CD8-positive, alpha-beta memory T cell (primary cell): ENCODE data around the gene PLA2G2F. TPM values are rescaled to one million over a fixed set of nuclear protein-coding genes. Genes with fewer than 3 reads are reported as not detected.
A peak's percentile ranks its signal among the peaks of the same experiment; 100 is the strongest.

Source experiments
- CTCF ChIA-PET: fragments of 350-600 bp; sonication (Branson Sonifier 250); formaldehyde crosslinking; loops from one replicate; lab custom pipeline; 2021; ENCODE audit warnings: antibody characterized with exemption; lab: Charles Lee
- POLR2A ChIA-PET: fragments of 350-600 bp; sonication (Branson Sonifier 250); formaldehyde crosslinking; loops from one replicate; lab custom pipeline; 2021; ENCODE audit warnings: antibody characterized with exemption; lab: Charles Lee
- DNase-seq, 5 donors: peaks; one replicate each; pipeline versions ENCODE4 v3.0.0 to v3.0.0-alpha.2; 2020 to 2022; ENCODE audit warnings: mixed read lengths in 1 of 5
- H3K27ac ChIP-seq: one replicate; pipeline ENCODE4 v1.7.0; 2013; ENCODE audit warnings: low read depth, mild to moderate bottlenecking, low read length, moderate library complexity
- H3K27me3 ChIP-seq: 2 replicates; pipeline ENCODE4 v1.7.0; 2013; ENCODE audit warnings: low read length, mild to moderate bottlenecking; ENCODE audit not compliant: insufficient read depth, poor library complexity, severe bottlenecking
- H3K36me3 ChIP-seq: 2 replicates; pipeline ENCODE4 v1.7.0; 2013; ENCODE audit warnings: mild to moderate bottlenecking, low read length, moderate library complexity; ENCODE audit not compliant: insufficient read depth
- H3K4me1 ChIP-seq: 2 replicates; pipeline ENCODE4 v1.7.0; 2013; ENCODE audit warnings: mild to moderate bottlenecking, low read length, moderate library complexity; ENCODE audit not compliant: insufficient read depth
- H3K4me3 ChIP-seq: 2 replicates; pipeline ENCODE4 v1.7.0; 2013; ENCODE audit warnings: mild to moderate bottlenecking, low read length
- H3K9me3 ChIP-seq: 2 replicates; pipeline ENCODE4 v1.7.0; 2013; ENCODE audit warnings: mild to moderate bottlenecking, low read length
- H3K27ac Mint-ChIP-seq, 8 donors: one replicate each; pipeline ENCODE4 v1.8.0; 2020 to 2021; ENCODE audit warnings: mixed read lengths in 8 of 8, mild to moderate bottlenecking in 6 of 8, inconsistent platforms in 3 of 8, moderate library complexity in 3 of 8
- H3K27me3 Mint-ChIP-seq, 2 donors: one replicate each; pipeline ENCODE4 v1.8.0; 2020 to 2021; ENCODE audit warnings: mixed read lengths in 2 of 2, mild to moderate bottlenecking in 1 of 2, moderate library complexity in 1 of 2
- H3K36me3 Mint-ChIP-seq, 3 donors: one replicate each; pipeline ENCODE4 v1.8.0; 2020 to 2021; ENCODE audit warnings: mixed read lengths in 3 of 3, inconsistent platforms in 1 of 3, mild to moderate bottlenecking in 1 of 3
- H3K4me1 Mint-ChIP-seq, 3 donors: one replicate each; pipeline ENCODE4 v1.8.0; 2020 to 2021; ENCODE audit warnings: mixed read lengths in 3 of 3, inconsistent platforms in 1 of 3, mild to moderate bottlenecking in 1 of 3
- H3K4me3 Mint-ChIP-seq, 7 donors: one replicate each; pipeline ENCODE4 v1.8.0; 2020 to 2021; ENCODE audit warnings: mixed read lengths in 7 of 7, mild to moderate bottlenecking in 6 of 7, moderate library complexity in 4 of 7, inconsistent platforms in 2 of 7
- H3K9me3 Mint-ChIP-seq, 5 donors: one replicate each; pipeline ENCODE4 v1.8.0; 2020 to 2022; ENCODE audit warnings: mixed read lengths in 5 of 5, mild to moderate bottlenecking in 3 of 5, moderate library complexity in 2 of 5, inconsistent platforms in 1 of 5
- polyA plus RNA-seq: library from polyadenylated mRNA; unstranded; fragments of 300-500 nt; fragmentation: Illumina TruSeq; gene quantifications from one replicate; pipeline ENCODE4 v1.2.3, GENCODE V29; 2021
- total RNA-seq, 2 experiments: library from RNA; stranded (reverse); gene quantifications; one replicate each; pipeline ENCODE4 v1.2.3, GENCODE V29; 2021

PLA2G2F gene, protein sequence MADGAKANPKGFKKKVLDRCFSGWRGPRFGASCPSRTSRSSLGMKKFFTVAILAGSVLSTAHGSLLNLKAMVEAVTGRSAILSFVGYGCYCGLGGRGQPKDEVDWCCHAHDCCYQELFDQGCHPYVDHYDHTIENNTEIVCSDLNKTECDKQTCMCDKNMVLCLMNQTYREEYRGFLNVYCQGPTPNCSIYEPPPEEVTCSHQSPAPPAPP
- total RNA-seq (not detected), polyA plus RNA-seq (not detected)

DNA sequence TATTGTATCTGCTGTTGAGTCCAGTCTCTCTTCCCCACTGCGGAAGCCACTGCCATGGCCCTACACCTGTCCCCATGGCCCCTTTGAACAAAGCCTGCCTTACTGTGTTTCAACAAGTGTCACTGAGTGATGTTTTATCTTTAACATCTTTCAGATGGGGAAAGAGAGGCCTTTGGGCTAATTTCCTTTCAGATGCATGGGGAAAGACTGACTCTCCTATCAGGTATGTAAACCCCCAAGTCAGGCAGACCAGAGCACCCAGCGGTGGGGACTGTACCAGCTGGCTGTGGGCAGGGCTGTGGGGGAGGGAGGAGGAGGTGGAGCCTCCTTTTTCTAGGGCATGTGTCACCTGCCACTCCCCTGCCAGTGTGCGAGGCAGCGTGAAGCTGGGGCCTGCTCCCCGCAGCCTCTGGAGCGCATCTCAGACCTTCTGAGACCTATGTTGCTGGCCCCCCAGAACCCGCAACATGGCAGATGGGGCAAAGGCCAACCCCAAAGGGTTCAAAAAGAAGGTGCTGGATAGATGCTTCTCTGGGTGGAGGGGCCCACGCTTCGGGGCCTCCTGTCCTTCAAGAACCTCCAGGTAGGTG, at the start of gene PLA2G2F:
Gene PLA2G2F, plus strand, starts transcription at position 363 of the 590 bp plus-strand sequence. Its CDS starts 105 bp downstream, at position 468.
- Histone ChIP-seq H3K27ac (no peak within 1 kb of the TSS), H3K36me3 (no peaks in the 10 kb centered on the region), H3K9me3 (no peaks in the 10 kb centered on the region), H3K4me3 (no peak within 1 kb of the TSS), H3K4me1 (no peaks in the 10 kb centered on the region), H3K27me3 (no peaks in the 10 kb centered on the region)
- CTCF ChIA-PET: no interaction called here
- POLR2A ChIA-PET: no interaction called here
- Mint-ChIP-seq H3K36me3 (no peaks in the 10 kb centered on the region), H3K4me3 (no peak within 1 kb of the TSS), H3K27me3 (peaks cover 4 to 32% of the 10 kb centered on the region in 2 donors), H3K9me3 (no peaks in the 10 kb centered on the region), H3K27ac (no peak within 1 kb of the TSS), H3K4me1 (no peaks in the 10 kb centered on the region)
- peak in 1 of 5 donors; percentile 12 for DNase-seq

DNA sequence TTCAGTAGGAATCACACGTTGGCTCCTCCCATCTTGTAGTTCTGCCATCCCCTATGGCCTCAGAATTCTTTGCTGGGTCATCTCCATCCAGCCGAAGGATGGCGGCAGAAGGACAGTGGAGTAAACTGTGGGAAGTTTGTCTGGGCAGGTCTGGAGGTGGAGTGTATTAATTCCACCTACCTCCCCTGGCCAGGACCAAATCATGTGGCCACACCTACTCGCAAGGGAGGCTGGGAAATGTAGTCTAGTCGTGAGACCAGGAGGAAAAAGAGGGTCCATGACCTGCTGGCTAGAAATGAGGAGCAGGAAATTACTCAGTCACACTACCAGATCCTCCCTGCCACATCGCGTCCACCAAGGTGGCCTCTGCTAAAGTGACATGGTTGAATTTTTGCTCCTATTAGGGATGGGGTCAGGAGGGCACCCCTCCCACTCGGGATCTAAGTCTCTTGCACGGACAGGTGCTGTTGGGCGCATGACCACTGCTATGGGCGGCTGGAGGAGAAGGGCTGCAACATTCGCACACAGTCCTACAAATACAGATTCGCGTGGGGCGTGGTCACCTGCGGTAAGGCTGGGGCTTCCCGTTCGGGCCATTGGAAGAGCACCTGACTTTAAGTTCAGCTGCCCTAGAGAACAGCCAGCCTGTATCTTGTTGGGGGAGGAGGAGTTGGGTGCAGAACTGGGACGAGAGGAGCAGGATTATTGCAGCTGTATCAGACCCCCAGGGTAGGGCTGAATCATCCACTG, 49.6 kb upstream of the PLA2G2F start:
- Histone ChIP-seq H3K4me3 (no peak overlapping the region), H3K27ac (no peak overlapping the region), H3K36me3 (no peaks in the 10 kb centered on the region), H3K27me3 (no peaks in the 10 kb centered on the region), H3K9me3 (no peaks in the 10 kb centered on the region), H3K4me1 (no peaks in the 10 kb centered on the region)
- Mint-ChIP-seq H3K27me3 (peaks cover 1 to 16% of the 10 kb centered on the region in 2 donors), H3K4me1 (no peaks in the 10 kb centered on the region), H3K4me3 (no peak overlapping the region), H3K36me3 (no peaks in the 10 kb centered on the region), H3K27ac (no peak overlapping the region), H3K9me3 (peaks cover 0 to 4% (median 0%) of the 10 kb centered on the region in 5 donors)
- DNase-seq: no peak
- POLR2A ChIA-PET: no interaction called here
- CTCF ChIA-PET: no interaction called here

DNA sequence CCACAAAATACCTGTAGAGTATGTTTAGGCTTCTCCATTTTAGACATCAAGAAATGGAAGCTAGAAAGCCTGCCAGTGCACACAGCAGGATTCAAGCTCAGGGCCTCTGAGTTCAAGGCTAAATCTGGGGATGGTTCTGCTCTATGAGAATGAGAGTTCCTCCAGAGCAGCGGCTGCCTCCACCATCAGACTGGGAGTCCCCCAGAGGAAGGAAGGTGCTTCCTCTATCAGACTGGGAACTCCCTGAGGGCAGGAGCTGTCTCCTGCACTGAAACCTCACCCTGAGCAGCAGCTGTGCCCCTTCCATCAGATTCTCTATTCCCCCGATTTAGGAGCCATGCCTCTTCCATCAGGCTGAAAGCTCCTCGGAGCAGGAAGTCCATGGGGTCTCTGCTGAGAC, 49.0 kb upstream of the PLA2G2F start:
- peaks cover 1 to 16% of the 10 kb centered on the region in 2 donors for H3K27me3 Mint-ChIP-seq
- no peaks in the 10 kb centered on the region for H3K36me3 ChIP-seq
- ChIA-PET POLR2A (no interaction called here), CTCF (no interaction called here)
- no peak overlapping the region for H3K4me3 ChIP-seq
- no peak overlapping the region for H3K27ac Mint-ChIP-seq
- peaks cover 0 to 4% (median 0%) of the 10 kb centered on the region in 5 donors for H3K9me3 Mint-ChIP-seq
- no peak overlapping the region for H3K27ac ChIP-seq
- no peaks in the 10 kb centered on the region for H3K9me3 ChIP-seq
- no peaks in the 10 kb centered on the region for H3K27me3 ChIP-seq
- H3K4me1 ChIP-seq: no peaks in the 10 kb centered on the region
- no peak overlapping the region for H3K4me3 Mint-ChIP-seq
- DNase-seq: no peak
- H3K36me3 Mint-ChIP-seq: no peaks in the 10 kb centered on the region
- no peaks in the 10 kb centered on the region for H3K4me1 Mint-ChIP-seq

DNA sequence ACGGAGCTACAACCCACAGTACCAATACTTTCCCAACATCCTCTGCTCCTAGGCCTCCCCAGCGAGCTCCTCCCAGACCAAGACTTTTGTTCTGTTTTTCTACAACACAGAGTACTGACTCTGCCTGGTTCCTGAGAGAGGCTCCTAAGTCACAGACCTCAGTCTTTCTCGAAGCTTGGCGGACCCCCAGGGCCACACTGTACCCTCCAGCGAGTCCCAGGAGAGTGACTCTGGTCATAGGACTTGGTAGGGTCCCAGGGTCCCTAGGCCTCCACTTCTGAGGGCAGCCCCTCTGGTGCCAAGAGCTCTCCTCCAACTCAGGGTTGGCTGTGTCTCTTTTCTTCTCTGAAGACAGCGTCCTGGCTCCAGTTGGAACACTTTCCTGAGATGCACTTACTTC, 48.5 kb upstream of the PLA2G2F start:
- Histone ChIP-seq H3K27me3 (no peaks in the 10 kb centered on the region), H3K4me1 (no peaks in the 10 kb centered on the region), H3K36me3 (no peaks in the 10 kb centered on the region), H3K27ac (no peak overlapping the region), H3K4me3 (no peak overlapping the region), H3K9me3 (no peaks in the 10 kb centered on the region)
- Mint-ChIP-seq H3K27me3 (peaks cover 1 to 16% of the 10 kb centered on the region in 2 donors), H3K9me3 (peaks cover 0 to 4% (median 0%) of the 10 kb centered on the region in 5 donors), H3K36me3 (no peaks in the 10 kb centered on the region), H3K4me3 (no peak overlapping the region), H3K4me1 (no peaks in the 10 kb centered on the region), H3K27ac (no peak overlapping the region)
- no peak for DNase-seq
- POLR2A ChIA-PET: no interaction called here
- CTCF ChIA-PET: no interaction called here

DNA sequence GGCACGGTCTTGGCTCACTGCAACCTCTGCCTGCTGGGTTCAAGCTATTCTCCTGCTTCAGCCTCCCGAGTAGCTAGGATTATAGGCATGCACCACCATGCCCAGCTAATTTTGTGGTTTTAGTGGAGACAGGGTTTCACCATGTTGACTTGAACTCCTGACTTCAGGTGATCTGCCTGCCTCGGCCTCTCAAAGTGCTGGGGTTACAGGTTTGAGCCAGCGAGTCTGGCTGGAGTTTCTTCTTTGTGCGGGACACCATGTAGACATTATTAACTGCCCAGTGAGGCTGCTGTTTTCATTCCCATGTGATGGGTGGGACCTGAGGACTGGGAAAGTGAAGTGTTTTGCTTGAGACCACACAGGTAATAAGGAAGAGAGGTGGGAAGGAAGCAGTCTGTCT, 45.8 kb upstream of the PLA2G2F start:
- Histone ChIP-seq H3K9me3 (no peaks in the 10 kb centered on the region), H3K36me3 (no peaks in the 10 kb centered on the region), H3K4me1 (no peaks in the 10 kb centered on the region), H3K27me3 (no peaks in the 10 kb centered on the region), H3K27ac (no peak overlapping the region), H3K4me3 (no peak overlapping the region)
- H3K4me1 Mint-ChIP-seq: no peaks in the 10 kb centered on the region
- peak overlapping the region in 2 of 8 donors; percentile 60 to 91 for H3K27ac Mint-ChIP-seq
- CTCF ChIA-PET: no interaction called here
- no peak overlapping the region for H3K4me3 Mint-ChIP-seq
- H3K36me3 Mint-ChIP-seq: peaks cover 0 to 3% (median 0%) of the 10 kb centered on the region in 3 donors
- peaks cover 5 to 13% of the 10 kb centered on the region in 2 donors for H3K27me3 Mint-ChIP-seq
- DNase-seq: no peak
- POLR2A ChIA-PET: no interaction called here
- peaks cover 0 to 4% (median 0%) of the 10 kb centered on the region in 5 donors for H3K9me3 Mint-ChIP-seq

DNA sequence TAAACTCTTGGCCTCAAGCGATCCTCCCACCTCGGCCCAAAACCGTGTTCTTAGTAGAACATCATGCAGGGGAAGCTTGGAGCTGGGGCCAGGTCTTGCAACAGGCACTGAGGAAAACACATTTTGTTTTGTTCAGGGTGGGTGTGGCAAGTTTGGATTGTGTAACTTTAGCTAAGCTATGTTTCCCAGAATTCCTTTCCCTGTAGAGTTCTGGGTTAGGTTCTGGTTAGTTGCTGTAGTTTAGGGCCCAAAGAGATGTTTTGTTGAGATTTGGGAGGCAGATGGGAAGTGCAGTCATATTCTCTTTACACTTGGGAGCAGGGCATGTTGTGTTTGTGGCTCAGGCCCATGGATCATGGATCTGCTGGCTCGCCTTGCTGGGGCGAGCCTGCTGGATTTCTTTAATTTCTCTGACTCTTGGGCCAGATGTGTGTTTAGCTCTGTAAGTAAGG, 45.2 kb upstream of the PLA2G2F start:
- H3K36me3 Mint-ChIP-seq: peaks cover 0 to 3% (median 0%) of the 10 kb centered on the region in 3 donors
- ChIA-PET CTCF (no interaction called here), POLR2A (no interaction called here)
- Histone ChIP-seq H3K27ac (no peak overlapping the region), H3K27me3 (no peaks in the 10 kb centered on the region), H3K9me3 (no peaks in the 10 kb centered on the region), H3K4me3 (no peak overlapping the region), H3K4me1 (no peaks in the 10 kb centered on the region), H3K36me3 (no peaks in the 10 kb centered on the region)
- DNase-seq: no peak
- H3K4me1 Mint-ChIP-seq: no peaks in the 10 kb centered on the region
- H3K27ac Mint-ChIP-seq: no peak overlapping the region
- peaks cover 0 to 4% (median 0%) of the 10 kb centered on the region in 5 donors for H3K9me3 Mint-ChIP-seq
- no peak overlapping the region for H3K4me3 Mint-ChIP-seq
- H3K27me3 Mint-ChIP-seq: peaks cover 5 to 13% of the 10 kb centered on the region in 2 donors

DNA sequence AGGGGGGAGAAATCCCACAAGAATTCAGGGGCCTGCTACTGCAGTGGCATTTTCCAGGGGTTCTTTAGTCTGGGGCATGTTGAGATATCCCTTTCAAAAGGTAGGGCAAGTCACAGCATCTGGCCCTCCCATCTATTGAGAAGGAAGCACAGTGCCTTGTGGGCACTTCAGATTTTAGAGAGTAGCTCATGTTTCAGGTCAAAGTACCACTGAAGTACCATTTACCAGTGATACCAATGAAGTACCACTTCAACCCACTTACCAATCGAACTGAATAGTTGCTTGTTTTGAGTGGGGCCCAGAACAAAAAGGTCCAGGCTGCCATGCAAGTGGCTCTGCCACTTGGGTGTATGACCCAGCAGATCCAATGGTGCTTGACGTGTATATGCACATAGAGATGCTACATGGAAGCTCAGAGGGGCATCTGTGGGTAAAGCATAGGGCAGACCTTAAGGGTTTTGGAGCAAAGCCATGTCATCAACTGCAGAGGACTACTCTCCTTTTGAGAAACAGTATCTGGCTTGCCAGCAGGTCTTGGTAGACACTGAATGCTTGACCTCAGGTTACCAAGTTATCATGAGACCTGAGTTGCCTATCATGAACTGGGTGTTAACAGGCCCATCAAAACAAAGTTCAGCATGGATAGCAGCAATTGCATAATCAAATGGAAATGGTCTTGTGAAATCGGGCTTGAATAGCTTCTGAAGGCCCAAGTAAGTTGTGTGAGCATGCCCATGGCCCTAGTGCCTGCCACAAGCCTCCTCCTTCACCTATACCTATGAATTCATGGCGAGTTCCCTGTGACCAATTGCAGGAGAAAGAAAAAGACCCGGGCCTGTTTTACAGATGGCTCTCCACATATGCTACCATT, 43.3 kb upstream of the PLA2G2F start:
- CTCF ChIA-PET: no interaction called here
- POLR2A ChIA-PET: no interaction called here
- H3K27me3 Mint-ChIP-seq: peaks cover 5 to 10% of the 10 kb centered on the region in 2 donors

More for the DNA sequence above, 43.3 kb upstream of the PLA2G2F start:
- Histone ChIP-seq H3K27ac (no peak overlapping the region), H3K4me1 (no peaks in the 10 kb centered on the region), H3K9me3 (no peaks in the 10 kb centered on the region), H3K4me3 (no peak overlapping the region), H3K27me3 (no peaks in the 10 kb centered on the region), H3K36me3 (no peaks in the 10 kb centered on the region)
- H3K4me1 Mint-ChIP-seq: no peaks in the 10 kb centered on the region
- no peak overlapping the region for H3K27ac Mint-ChIP-seq
- H3K4me3 Mint-ChIP-seq: no peak overlapping the region
- no peaks in the 10 kb centered on the region for H3K9me3 Mint-ChIP-seq
- no peak for DNase-seq
- peaks cover 0 to 3% (median 0%) of the 10 kb centered on the region in 3 donors for H3K36me3 Mint-ChIP-seq
